Measurements from ENCODE around the gene CA5A. TPM values are rescaled to one million over a fixed set of nuclear protein-coding genes. Genes with fewer than 3 reads are reported as not detected.
"Not testable (repeated sequence)": the region's sequence is repeated elsewhere in the genome, so short reads cannot be mapped to it uniquely, and the experiment has no call there.

CA5A gene
- total and polyA plus RNA-seq, 8 donors = 0.09 to 0.77 (median 0.16) TPM

DNA sequence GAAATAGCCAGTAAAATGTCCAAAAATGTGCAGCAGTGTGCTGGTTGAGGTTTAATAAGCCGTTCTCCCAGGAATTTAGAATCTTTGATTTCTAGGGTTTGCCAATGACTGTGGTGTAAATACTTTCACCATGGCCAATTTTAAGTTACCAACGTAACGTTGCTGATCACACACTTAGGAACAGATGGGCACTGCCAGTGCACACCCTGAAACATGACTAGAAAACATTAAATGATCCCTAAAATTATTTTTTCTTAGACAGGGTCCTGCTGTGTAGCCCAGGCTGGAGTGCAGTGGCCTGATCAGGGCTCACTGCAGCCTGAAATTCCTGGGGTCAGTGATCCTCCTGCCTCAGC is 3.2 kb downstream of the CA5A start:
- Histone ChIP-seq H3K36me3 (no peaks in the 10 kb centered on the region), H3K4me3 (no peak overlapping the region), H3K27ac (no peak overlapping the region), H3K27me3 (peaks cover 0 to 11% of the 10 kb centered on the region in 2 donors), H3K4me1 (no peaks in the 10 kb centered on the region), H3K9me3 (no peaks in the 10 kb centered on the region)
- DNase-seq = no peak
- TF ChIP-seq, protein P1, sequence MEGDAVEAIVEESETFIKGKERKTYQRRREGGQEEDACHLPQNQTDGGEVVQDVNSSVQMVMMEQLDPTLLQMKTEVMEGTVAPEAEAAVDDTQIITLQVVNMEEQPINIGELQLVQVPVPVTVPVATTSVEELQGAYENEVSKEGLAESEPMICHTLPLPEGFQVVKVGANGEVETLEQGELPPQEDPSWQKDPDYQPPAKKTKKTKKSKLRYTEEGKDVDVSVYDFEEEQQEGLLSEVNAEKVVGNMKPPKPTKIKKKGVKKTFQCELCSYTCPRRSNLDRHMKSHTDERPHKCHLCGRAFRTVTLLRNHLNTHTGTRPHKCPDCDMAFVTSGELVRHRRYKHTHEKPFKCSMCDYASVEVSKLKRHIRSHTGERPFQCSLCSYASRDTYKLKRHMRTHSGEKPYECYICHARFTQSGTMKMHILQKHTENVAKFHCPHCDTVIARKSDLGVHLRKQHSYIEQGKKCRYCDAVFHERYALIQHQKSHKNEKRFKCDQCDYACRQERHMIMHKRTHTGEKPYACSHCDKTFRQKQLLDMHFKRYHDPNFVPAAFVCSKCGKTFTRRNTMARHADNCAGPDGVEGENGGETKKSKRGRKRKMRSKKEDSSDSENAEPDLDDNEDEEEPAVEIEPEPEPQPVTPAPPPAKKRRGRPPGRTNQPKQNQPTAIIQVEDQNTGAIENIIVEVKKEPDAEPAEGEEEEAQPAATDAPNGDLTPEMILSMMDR (IDR thresholded peaks at IDR 0.05) = no peak
- ATAC-seq = no peak
- intact Hi-C loops (cut with DNase I) = no loop called here

DNA sequence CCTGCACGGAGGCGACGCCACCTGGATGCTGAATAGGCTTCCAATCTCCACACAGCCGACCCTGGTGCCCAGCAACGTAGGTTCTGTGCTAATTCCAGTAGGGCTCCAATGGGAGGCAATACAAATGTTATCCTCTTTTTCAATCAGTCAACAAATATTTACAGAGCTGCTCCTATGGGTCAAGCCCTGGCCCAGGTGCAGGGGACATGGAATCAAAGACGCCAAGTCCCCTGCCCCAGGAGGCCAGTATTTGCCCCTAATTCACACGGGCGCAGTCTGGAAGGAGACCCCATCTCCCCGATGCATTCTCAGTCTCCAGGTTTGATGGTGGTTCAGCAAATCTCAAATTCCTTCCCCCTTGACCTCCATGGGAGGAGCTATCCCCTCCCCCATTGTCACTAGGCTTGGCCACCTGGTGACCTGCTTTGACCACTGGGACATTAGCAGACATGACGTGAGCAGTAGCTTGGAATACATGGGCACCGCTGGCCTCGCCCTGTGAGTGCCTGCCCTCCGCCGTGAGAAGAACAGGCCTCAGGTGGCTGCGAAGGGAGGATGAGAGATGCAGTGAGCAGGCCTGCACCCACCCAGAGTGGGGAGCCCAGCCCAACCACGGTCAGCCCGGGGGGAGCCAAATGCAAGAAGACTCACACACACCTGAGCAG is 3.7 kb downstream of the CA5A start:
- ATAC-seq = not testable (repeated sequence)

DNA sequence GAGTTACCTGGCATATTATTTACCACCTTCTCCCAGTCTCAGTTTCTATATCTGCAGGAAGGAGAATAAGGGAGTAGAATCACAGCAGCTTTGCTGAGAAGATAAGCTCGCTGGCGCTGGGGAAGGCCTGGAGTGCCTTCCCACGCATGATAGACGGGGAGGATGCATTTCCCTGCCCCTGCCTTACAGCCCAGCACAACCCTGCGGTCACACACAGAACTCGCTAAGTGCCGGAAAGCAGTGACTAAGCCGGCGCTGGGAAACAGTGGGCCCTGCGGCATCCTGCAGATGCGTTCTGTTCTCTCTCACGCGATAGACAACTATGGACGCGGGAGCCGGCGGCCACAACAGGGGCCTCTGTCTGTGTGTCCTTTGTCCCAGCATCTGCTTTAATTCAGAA is 4.8 kb downstream of the CA5A start:
- ATAC-seq = no peak
- DNase-seq = no peak

More for the DNA sequence above, 3.7 kb downstream of the CA5A start:
- peaks cover 0 to 12% of the 10 kb centered on the region in 2 donors for H3K27me3 ChIP-seq
- H3K4me1 ChIP-seq; H3K9me3 ChIP-seq; H3K36me3 ChIP-seq; H3K4me3 ChIP-seq; intact Hi-C loops (cut with DNase I); DNase-seq; H3K27ac ChIP-seq: not testable (repeated sequence)

DNA sequence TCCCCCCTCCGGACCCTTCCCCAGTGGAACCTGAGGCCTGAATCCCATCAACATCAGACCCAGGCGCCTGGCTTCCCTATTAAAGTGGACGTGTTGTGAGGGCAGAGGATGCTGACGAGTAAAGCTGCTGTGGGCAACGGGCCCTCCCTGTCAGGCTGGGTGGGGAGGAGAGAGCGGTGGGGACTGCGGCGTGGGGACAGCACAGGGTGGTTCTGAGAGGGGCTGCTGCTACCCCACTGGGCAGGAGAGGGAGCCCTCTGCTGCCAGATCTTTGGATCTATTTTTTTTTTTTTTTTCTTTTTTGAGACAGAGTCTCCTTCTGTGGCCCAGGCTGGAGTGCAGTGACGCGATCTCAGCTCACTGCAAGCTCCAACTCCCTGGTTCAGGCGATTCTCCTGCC is 5.9 kb downstream of the CA5A start:
- no peaks in the 10 kb centered on the region for H3K9me3 ChIP-seq
- no peaks in the 10 kb centered on the region for H3K36me3 ChIP-seq
- peaks cover 0 to 9% of the 10 kb centered on the region in 2 donors for H3K4me1 ChIP-seq
- H3K27me3 ChIP-seq = peaks cover 0 to 32% of the 10 kb centered on the region in 2 donors
- no peak for DNase-seq
- ATAC-seq = peak; percentile 38
- TF ChIP-seq, protein P1 (IDR thresholded peaks at IDR 0.05) = no peak
- no peak overlapping the region for H3K4me3 ChIP-seq
- no peak overlapping the region for H3K27ac ChIP-seq
- intact Hi-C loops (cut with DNase I) = no loop called here

More for the DNA sequence above, 4.8 kb downstream of the CA5A start:
- no peak overlapping the region for H3K27ac ChIP-seq
- H3K36me3 ChIP-seq = no peaks in the 10 kb centered on the region
- TF ChIP-seq, protein P1 (IDR thresholded peaks at IDR 0.05) = no peak
- intact Hi-C loops (cut with DNase I) = no loop called here
- H3K9me3 ChIP-seq = no peaks in the 10 kb centered on the region
- peaks cover 0 to 23% of the 10 kb centered on the region in 2 donors for H3K27me3 ChIP-seq
- no peak overlapping the region for H3K4me3 ChIP-seq
- H3K4me1 ChIP-seq = peaks cover 0 to 2% of the 10 kb centered on the region in 2 donors

DNA sequence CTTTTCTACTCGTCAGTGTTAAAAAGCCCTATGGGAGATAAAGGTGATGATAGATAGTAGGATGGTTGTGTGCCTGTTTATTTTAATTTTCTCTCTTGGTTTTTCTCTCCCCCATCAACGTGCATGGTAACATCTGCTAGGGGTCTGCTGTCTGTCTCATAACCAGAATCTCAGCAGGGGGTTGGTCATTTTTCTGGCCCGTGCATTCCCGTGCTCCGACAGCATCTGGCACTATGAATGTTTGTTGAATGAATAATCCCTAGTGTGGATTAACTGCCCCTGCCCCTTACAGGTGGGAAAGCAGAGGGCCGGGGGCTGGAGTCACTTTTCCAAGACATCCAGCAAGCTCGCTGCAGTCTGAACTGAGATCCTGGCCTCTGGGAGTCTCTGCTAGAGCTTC is 6.3 kb downstream of the CA5A start:
- Histone ChIP-seq H3K4me1 (peaks cover 0 to 9% of the 10 kb centered on the region in 2 donors), H3K4me3 (no peak overlapping the region), H3K27me3 (peaks cover 0 to 35% of the 10 kb centered on the region in 2 donors), H3K9me3 (no peaks in the 10 kb centered on the region), H3K27ac (no peak overlapping the region), H3K36me3 (no peaks in the 10 kb centered on the region)
- ATAC-seq (no peak), DNase-seq (no peak)
- TF ChIP-seq, protein P1 (IDR thresholded peaks at IDR 0.05) = no peak
- intact Hi-C loops (cut with DNase I) = no loop called here

DNA sequence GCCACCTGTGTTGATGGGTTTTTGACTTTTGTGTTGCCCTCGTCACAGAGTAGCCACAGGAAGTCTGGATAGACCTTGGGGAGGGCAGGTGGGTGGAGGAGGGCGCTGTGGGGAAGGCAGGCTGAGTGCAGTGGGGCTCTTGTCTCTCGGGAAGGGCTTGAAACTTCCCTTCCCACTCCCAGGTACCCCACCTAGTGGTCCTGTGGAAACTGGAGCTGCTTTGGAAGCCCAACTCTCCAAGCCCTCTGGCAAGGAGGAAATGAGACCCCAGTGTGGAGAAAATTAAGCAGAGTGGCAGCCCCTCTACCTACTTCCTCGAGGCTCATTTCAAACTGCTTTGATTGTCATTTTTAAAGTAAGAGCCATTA is 9.2 kb downstream of the CA5A start:
- H3K4me3 ChIP-seq = no peak overlapping the region
- peaks cover 0 to 9% of the 10 kb centered on the region in 2 donors for H3K4me1 ChIP-seq
- no peaks in the 10 kb centered on the region for H3K36me3 ChIP-seq
- no peak overlapping the region for H3K27ac ChIP-seq
- TF ChIP-seq, protein P1 (IDR thresholded peaks at IDR 0.05) = no peak
- no peaks in the 10 kb centered on the region for H3K9me3 ChIP-seq
- H3K27me3 ChIP-seq = peaks cover 0 to 35% of the 10 kb centered on the region in 2 donors
- no peak for DNase-seq
- intact Hi-C loops (cut with DNase I) = no loop called here
- no peak for ATAC-seq
